ENCODE data around the gene IGSF23.
"Not testable (repeated sequence)": the region's sequence is repeated elsewhere in the genome, so short reads cannot be mapped to it uniquely, and the experiment has no call there.

Gene IGSF23

DNA sequence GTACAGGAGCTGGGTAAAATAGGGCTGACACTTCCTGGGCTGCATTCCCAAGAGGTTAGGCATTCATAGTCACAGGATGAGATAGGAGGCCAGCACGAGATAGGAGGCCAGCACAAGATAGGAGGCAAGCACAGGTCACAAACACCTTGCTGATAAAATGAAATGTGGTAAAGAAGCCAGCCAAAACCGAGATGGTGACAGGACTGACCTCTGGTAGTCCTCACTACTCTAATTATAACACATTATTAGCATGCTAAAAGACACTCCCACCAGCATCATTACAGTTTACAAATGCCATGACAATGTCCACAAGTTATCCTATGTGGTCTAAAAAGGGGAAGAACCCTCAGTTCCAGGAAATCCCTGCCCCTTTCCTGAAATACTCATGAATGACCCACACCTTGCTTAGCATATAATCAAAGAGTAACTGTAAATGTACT lies 20.9 kb upstream of the IGSF23 start:
- Histone ChIP-seq H3K9me3 (peaks cover 7% of the 10 kb centered on the region), H3K27me3 (ENCODE audit: low read depth) (no peaks in the 10 kb centered on the region), H3K4me3 (no peak overlapping the region), H3K36me3 (replicated peaks) (no peaks in the 10 kb centered on the region), H3K4me1 (peaks cover 25% of the 10 kb centered on the region)
- in situ Hi-C loops (cut with MboI; ENCODE audit: low sequenced_read_pairs): no loop called here
- DNase-seq (ENCODE audit: low spot score in 2 of 2): no peak

DNA sequence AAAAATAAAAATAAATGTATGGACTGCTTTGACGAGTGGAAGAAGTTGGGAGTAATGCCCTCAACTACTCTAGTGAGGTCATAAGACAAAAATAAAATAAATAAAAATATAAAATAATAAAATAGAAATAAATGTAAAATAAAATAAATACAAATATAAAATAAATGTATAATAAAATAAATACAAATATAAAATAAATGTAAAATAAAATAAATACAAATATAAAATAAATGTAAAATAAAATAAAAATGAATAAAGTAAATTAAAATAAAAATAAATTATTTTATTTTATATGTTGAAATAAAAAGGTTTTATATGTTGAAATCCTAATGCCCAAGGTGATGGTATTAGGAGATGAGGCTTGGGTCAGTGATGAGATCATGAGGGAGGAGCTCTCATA lies 20.1 kb upstream of the IGSF23 start:
- Histone ChIP-seq H3K36me3 (replicated peaks) (no peaks in the 10 kb centered on the region), H3K27me3 (ENCODE audit: low read depth) (no peaks in the 10 kb centered on the region), H3K9me3 (peaks cover 7% of the 10 kb centered on the region), H3K4me3 (no peak overlapping the region), H3K4me1 (peaks cover 21% of the 10 kb centered on the region)
- in situ Hi-C loops (cut with MboI; ENCODE audit: low sequenced_read_pairs): no loop called here
- DNase-seq (ENCODE audit: low spot score in 2 of 2): no peak

DNA sequence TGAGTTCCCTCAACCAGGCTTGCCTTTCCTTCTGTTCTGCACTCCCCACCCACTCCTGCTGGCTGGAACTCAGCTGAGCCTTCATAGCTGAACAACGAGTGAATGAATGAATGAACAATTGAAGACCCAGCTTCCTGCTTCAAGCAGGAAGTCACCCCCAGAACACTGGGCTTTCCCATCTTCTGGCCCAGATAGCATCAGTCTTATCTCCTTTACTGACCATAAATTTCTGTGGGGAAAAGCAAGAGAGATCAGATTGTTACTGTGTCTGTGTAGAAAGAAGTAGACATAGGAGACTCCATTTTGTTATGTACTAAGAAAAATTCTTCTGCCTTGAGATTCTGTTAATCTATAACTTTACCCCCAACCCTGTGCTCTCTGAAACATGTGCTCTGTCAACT lies 19.5 kb upstream of the IGSF23 start:
- H3K4me3 ChIP-seq; H3K27me3 ChIP-seq (ENCODE audit: low read depth); in situ Hi-C loops (cut with MboI; ENCODE audit: low sequenced_read_pairs); H3K36me3 ChIP-seq (replicated peaks); H3K9me3 ChIP-seq: not testable (repeated sequence)
- DNase-seq (ENCODE audit: low spot score in 2 of 2): peak; percentile 24 to 51
- H3K4me1 ChIP-seq: peaks cover 21% of the 10 kb centered on the region

DNA sequence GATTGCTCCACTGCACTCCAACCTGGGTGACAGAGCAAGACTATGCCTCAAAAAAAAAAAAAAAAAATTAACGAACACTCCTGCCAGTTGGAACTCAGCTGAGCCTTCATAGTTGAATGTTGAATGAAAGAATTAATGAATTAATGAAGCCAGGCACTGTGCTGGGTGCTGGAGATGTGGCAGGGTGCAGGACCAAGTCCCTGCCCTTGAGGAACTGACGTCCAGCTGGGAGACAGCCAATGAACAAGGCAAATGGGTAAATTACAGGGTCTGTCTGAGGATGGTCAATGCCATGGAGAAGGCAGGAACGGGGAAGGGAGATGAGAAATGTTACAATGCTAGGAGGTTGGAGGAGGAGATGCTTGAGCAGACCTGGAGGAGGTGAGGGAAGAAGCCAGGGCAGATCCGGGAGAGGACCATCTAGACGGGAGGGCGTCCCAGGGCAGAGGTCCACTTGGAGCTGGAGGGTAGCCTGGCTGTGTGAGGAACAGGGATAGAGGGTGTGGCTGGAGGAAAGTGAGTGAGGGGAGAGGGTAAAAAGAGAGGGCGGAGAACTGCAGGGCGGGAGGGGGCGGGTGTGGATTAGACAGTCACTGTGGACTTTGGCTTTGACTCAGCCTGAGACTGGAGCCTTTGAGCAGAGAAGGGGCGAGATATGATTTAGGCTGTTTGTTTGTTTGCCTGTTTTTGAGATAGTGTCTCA lies 16.8 kb upstream of the IGSF23 start:
- in situ Hi-C loops (cut with MboI; ENCODE audit: low sequenced_read_pairs): no loop called here
- H3K4me3 ChIP-seq: no peak overlapping the region
- H3K4me1 ChIP-seq: peaks cover 35% of the 10 kb centered on the region
- H3K36me3 ChIP-seq (replicated peaks): no peaks in the 10 kb centered on the region
- H3K27me3 ChIP-seq (ENCODE audit: low read depth): no peaks in the 10 kb centered on the region
- DNase-seq (ENCODE audit: low spot score in 2 of 2): peak in 1 of 2 experiments; percentile 32
- peaks cover 3% of the 10 kb centered on the region for H3K9me3 ChIP-seq

DNA sequence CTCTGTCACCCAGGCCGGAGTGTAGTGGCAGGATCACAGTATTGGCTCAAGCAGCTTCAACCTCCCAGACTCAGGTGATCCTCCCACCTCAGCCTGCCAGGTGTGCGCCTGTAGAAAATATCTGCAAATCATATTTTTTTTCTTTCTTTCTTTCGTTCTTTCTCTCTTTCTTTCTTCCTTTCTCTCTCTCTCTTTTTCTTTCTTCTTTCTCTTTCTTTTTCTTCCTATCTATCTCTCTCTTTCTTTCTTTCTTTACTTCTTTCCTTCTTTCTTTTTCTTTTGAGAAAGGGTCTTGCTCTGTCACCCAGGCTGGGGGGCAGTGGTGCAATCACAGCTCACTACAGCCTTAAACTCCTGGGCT lies 16.3 kb upstream of the IGSF23 start:
- Histone ChIP-seq H3K9me3 (peaks cover 1% of the 10 kb centered on the region), H3K4me1 (peaks cover 38% of the 10 kb centered on the region), H3K27me3 (ENCODE audit: low read depth) (no peaks in the 10 kb centered on the region), H3K36me3 (replicated peaks) (no peaks in the 10 kb centered on the region), H3K4me3 (no peak overlapping the region)
- in situ Hi-C loops (cut with MboI; ENCODE audit: low sequenced_read_pairs): no loop called here
- DNase-seq (ENCODE audit: low spot score in 2 of 2): no peak

DNA sequence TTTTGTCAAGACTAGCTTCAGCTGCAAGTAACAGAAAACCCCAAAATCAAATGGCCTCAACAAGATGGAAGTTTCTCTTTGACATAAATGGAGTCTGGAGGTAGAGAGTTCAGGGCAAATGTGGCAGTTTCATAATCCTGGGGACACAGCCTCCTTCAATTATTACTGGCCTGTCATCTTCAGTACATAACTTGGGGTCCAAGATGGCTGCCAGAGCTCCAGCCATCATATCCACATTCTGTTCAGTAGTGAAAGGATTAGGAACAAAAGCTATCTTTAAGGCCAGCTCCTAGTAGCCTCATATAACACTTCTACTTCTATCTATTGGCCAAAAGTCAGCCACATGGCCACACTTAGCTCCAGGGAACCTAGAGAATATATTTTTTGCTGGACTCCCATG lies 15.0 kb upstream of the IGSF23 start:
- in situ Hi-C loops (cut with MboI; ENCODE audit: low sequenced_read_pairs): no loop called here
- H3K9me3 ChIP-seq: no peaks in the 10 kb centered on the region; the same call in 1 of the 2 replicates

DNA sequence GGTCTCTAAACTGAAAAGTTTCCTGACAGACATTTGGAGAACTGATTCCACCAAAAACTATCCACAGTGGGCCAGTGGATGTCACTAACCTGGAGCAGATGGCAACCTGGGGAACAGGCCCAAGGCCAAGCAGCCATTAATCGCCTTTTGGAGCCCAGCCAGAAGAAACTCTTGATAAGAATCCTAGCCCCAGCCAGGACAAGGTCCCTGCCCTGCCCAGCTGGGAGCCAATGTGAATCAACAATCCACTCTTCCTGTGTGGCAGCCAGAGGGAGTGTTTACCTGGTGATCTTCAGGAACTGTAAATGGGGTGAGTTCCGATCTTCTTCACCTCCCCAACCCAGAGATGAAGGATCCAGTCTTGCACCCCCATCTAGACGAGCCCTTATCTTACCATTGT lies 14.5 kb upstream of the IGSF23 start:
- no peak for DNase-seq (ENCODE audit: low spot score in 2 of 2)
- Histone ChIP-seq H3K9me3 (no peaks in the 10 kb centered on the region; the same call in 1 of the 2 replicates), H3K4me3 (no peak overlapping the region), H3K36me3 (replicated peaks) (no peaks in the 10 kb centered on the region), H3K4me1 (peaks cover 35% of the 10 kb centered on the region), H3K27me3 (ENCODE audit: low read depth) (no peaks in the 10 kb centered on the region)
- in situ Hi-C loops (cut with MboI; ENCODE audit: low sequenced_read_pairs): no loop called here

More for the DNA sequence above, 15.0 kb upstream of the IGSF23 start:
- Histone ChIP-seq H3K36me3 (replicated peaks) (no peaks in the 10 kb centered on the region), H3K4me1 (peaks cover 40% of the 10 kb centered on the region), H3K4me3 (no peak overlapping the region), H3K27me3 (ENCODE audit: low read depth) (no peaks in the 10 kb centered on the region)
- no peak for DNase-seq (ENCODE audit: low spot score in 2 of 2)

DNA sequence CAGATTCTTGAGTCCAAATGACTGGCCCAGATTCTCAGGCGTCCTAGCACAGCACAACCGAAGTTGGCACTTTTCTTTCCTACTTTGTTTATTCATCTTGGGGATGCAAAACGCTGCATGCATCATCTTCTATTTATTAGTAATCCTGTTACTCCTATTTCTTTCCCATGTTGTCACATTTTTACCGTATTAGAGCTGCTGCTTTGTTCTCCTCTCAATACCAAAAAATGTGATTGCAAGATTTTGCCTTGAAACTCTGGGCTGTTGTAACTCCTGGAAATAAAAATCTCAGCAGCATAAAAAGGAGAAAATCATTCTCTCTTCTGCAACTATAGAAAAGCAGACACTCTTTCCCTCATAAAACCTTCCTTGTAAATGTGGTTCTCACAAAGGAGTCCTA lies 12.9 kb upstream of the IGSF23 start:
- Histone ChIP-seq H3K36me3 (replicated peaks) (no peaks in the 10 kb centered on the region), H3K9me3 (no peaks in the 10 kb centered on the region; the same call in 1 of the 2 replicates), H3K27me3 (ENCODE audit: low read depth) (no peaks in the 10 kb centered on the region), H3K4me1 (peaks cover 30% of the 10 kb centered on the region), H3K4me3 (no peak overlapping the region)
- in situ Hi-C loops (cut with MboI; ENCODE audit: low sequenced_read_pairs): no loop called here
- peak in 1 of 2 experiments; percentile 49 for DNase-seq (ENCODE audit: low spot score in 2 of 2)

DNA sequence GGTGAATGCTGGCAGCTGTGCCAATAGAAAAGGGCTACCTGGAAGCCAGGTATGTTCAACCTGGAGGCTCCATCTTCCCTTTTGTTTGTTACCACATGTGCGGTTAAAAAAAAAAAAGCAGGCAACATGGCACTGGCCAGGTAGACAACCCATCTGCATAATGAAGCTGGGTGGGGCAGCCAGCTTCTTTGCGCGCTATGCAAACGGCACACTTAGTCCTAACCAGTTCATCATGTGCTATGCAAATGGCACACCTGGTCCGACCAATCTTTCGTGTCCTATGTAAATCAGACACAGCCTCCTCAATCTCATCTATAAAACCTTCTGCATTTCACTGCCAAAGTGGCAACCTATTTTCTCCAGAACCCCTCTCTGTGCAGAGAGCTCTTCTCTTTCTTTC lies 11.3 kb upstream of the IGSF23 start:
- Histone ChIP-seq H3K4me3 (no peak overlapping the region), H3K9me3 (no peaks in the 10 kb centered on the region), H3K27me3 (ENCODE audit: low read depth) (no peaks in the 10 kb centered on the region), H3K36me3 (replicated peaks) (no peaks in the 10 kb centered on the region), H3K4me1 (peaks cover 24% of the 10 kb centered on the region)
- in situ Hi-C loops (cut with MboI; ENCODE audit: low sequenced_read_pairs): no loop called here
- peak in 1 of 2 experiments; percentile 18 for DNase-seq (ENCODE audit: low spot score in 2 of 2)

DNA sequence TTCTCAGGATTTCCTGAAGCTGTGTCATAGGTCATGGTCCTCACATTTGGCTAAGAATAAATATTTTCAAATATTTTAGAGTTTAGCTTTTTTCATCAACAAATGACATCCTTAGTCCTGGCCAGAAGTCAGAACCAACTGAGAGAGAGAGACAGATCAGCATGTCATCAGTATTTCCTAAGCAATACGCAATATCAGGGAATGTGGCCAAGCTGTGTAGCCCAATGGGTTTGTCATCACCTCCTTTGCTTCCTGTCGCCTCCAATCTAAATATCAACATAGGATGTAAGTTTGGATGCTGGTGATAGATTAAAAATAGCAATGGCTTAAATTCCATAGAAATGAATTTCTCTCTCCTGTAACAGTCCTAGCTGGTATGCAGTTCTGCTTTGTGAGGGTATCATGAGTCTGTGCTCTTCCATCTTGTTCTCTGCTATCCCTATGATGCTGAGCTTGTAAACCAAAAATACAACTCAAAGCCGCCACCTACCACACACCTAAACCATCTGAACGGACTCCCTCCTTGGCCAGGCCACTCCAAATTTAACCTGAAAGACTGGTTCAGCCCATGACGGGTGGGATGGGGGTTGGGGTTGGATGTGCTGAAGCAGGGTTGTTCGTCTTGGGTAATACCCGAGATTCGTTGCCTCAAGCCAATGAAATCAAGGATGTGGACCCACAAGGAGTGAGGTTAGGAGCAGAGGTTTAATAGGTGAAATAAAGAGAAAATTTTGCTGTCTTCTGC lies 10.0 kb upstream of the IGSF23 start:
- H3K4me1 ChIP-seq: peaks cover 28% of the 10 kb centered on the region
- H3K4me3 ChIP-seq: no peak overlapping the region
- DNase-seq (ENCODE audit: low spot score in 2 of 2): no peak
- no peaks in the 10 kb centered on the region for H3K27me3 ChIP-seq (ENCODE audit: low read depth)
- in situ Hi-C loops (cut with MboI; ENCODE audit: low sequenced_read_pairs): no loop called here
- H3K9me3 ChIP-seq: no peaks in the 10 kb centered on the region
- no peaks in the 10 kb centered on the region for H3K36me3 ChIP-seq (replicated peaks)

DNA sequence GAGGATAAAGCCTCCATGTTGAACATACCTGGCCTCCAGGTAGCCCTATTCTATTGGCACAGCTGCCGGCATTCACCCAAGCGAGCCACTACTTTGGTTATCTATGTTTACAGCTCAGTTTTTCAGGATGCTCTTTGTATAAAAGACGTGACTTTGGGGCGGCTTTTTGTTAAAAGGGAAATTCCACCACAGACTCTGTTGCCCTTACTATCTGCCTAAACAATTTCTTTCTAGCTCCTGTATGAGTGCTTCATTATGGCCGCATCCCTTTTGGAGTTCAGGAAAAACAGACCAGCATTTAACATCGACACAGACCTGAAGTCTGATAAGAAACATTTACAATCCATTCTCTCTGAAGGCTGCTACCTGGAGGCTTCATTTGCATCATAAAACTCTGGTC lies 9.1 kb upstream of the IGSF23 start:
- DNase-seq (ENCODE audit: low spot score in 2 of 2): no peak
- H3K4me3 ChIP-seq: no peak overlapping the region
- no peaks in the 10 kb centered on the region for H3K36me3 ChIP-seq (replicated peaks)
- peaks cover 32% of the 10 kb centered on the region for H3K4me1 ChIP-seq
- no peaks in the 10 kb centered on the region for H3K27me3 ChIP-seq (ENCODE audit: low read depth)
- in situ Hi-C loops (cut with MboI; ENCODE audit: low sequenced_read_pairs): no loop called here
- H3K9me3 ChIP-seq: no peaks in the 10 kb centered on the region

DNA sequence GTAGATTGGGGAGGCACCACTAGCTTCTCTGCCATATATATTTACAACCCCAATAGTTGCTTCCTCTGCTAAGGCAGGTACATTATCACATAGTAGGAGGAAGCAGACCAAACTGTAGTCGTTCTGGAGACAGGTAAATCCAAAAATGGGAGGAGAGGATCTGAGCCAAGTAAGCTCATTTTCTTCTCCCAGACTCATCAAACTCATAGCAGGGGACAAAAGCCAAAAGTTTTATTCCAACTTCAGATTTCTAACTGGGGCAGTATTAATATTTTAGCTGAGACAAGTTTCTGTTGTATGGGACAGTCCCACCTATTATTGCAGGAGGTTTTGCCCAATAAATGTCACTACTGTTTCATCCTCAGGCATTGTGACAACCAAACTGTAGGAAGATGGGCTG lies 7.8 kb upstream of the IGSF23 start:
- H3K9me3 ChIP-seq: no peaks in the 10 kb centered on the region
- H3K4me3 ChIP-seq: no peak overlapping the region
- H3K36me3 ChIP-seq (replicated peaks): no peaks in the 10 kb centered on the region
- no peaks in the 10 kb centered on the region for H3K27me3 ChIP-seq (ENCODE audit: low read depth)
- in situ Hi-C loops (cut with MboI; ENCODE audit: low sequenced_read_pairs): no loop called here
- peaks cover 23% of the 10 kb centered on the region for H3K4me1 ChIP-seq
- DNase-seq (ENCODE audit: low spot score in 2 of 2): no peak

DNA sequence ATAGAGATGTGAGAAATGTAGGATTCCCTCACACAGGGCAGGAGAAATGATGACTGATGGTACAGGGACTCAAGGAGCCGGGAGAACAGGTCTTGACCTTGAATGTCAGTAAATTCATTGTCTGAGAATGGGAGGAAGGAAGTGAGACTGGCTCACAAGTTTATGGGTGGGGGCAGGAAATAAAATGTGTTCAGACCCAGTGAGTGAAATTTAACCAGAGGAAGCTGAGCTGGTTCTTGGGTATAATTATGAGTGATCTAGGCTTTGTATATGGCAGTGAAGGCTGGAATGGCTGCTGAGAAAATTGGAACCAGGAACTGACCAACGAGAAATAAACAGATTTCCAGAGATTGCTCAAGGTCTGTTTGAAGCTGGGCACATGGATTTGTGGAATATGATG lies 6.3 kb upstream of the IGSF23 start:
- Histone ChIP-seq H3K4me1 (peaks cover 15% of the 10 kb centered on the region), H3K4me3 (no peak overlapping the region), H3K27me3 (ENCODE audit: low read depth) (no peaks in the 10 kb centered on the region), H3K9me3 (no peaks in the 10 kb centered on the region), H3K36me3 (replicated peaks) (no peaks in the 10 kb centered on the region)
- no peak for DNase-seq (ENCODE audit: low spot score in 2 of 2)
- in situ Hi-C loops (cut with MboI; ENCODE audit: low sequenced_read_pairs): no loop called here

DNA sequence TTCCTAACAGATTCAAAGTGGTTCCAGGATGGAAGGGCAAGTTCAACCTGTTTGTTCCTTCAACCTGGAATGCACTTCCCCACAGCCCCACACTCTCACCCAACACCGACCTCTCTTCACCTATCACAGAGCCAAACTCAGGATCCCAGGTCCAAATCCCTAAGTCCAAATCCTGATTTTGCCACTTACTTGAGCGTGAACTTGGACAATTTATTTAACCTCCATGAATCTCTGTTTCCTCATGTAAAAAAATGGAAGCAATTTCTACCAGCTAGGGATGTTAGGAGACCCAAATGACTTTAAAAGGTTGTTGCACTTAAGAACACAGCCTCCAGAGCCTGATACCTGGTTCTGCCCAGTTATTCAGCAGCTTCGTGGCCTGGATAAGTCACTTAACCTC lies 5.4 kb upstream of the IGSF23 start:
- no peak overlapping the region for H3K4me3 ChIP-seq
- H3K36me3 ChIP-seq (replicated peaks): no peaks in the 10 kb centered on the region
- H3K9me3 ChIP-seq: no peaks in the 10 kb centered on the region
- no peaks in the 10 kb centered on the region for H3K27me3 ChIP-seq (ENCODE audit: low read depth)
- in situ Hi-C loops (cut with MboI; ENCODE audit: low sequenced_read_pairs): no loop called here
- DNase-seq (ENCODE audit: low spot score in 2 of 2): no peak
- peaks cover 12% of the 10 kb centered on the region for H3K4me1 ChIP-seq
